Caco-2 (cell line): ENCODE measurements around the gene SP2. TPM values are rescaled to one million over a fixed set of nuclear protein-coding genes. Genes with fewer than 3 reads are reported as not detected.

Experiments
- BruUV-seq: library from RNA; stranded (reverse); fragments of 400-500 nt; replicated peaks from 2 replicates; lab custom pipeline; 2021; lab: Mats Ljungman, UMichigan
- CTCF ChIA-PET: fragments of 300-600 bp; sonication (Branson Sonifier 250); formaldehyde crosslinking; loops from one replicate; lab custom pipeline; 2022; ENCODE audit warnings: antibody characterized with exemption; lab: Charles Lee
- POLR2A ChIA-PET: fragments of 300-600 bp; sonication (Branson Sonifier 250); formaldehyde crosslinking; loops from one replicate; lab custom pipeline; 2022; ENCODE audit warnings: antibody characterized with exemption; lab: Charles Lee
- DNase-seq, 2 experiments: peaks; one replicate each; pipeline versions ENCODE4 v3.0.0 to v3.0.0-alpha.2; 2020 to 2022
- H3K27me3 ChIP-seq: replicated peaks from 2 replicates; pipeline ENCODE4 v1.6.0; 2011; ENCODE audit warnings: low read length; ENCODE audit not compliant: control insufficient read depth, insufficient read depth
- H3K36me3 ChIP-seq: 2 replicates; pipeline ENCODE4 v1.5.1; 2011; ENCODE audit warnings: low read length; ENCODE audit not compliant: control insufficient read depth, insufficient read depth
- H3K4me1 ChIP-seq: fragments of 250-450 bp; sonication (Bioruptor Pico); 2 replicates; pipeline ENCODE4 v1.5.1; 2020; ENCODE audit warnings: mild to moderate bottlenecking
- H3K4me3 ChIP-seq: 2 replicates; pipeline ENCODE4 v1.5.1; 2011; ENCODE audit warnings: low read depth, mild to moderate bottlenecking, control low read depth, low read length
- H3K9me3 ChIP-seq: fragments of 250-450 bp; sonication (Bioruptor Pico); 2 replicates; pipeline ENCODE4 v1.5.1; 2020; ENCODE audit warnings: mild to moderate bottlenecking, moderate library complexity
- H3K27ac Mint-ChIP-seq: one replicate; pipeline ENCODE4 v1.8.0; 2022; ENCODE audit warnings: mixed read lengths; ENCODE audit not compliant: unreplicated experiment
- H3K27me3 Mint-ChIP-seq: one replicate; pipeline ENCODE4 v1.8.0; 2022; ENCODE audit warnings: mixed read lengths; ENCODE audit not compliant: insufficient read depth, unreplicated experiment
- H3K36me3 Mint-ChIP-seq: one replicate; pipeline ENCODE4 v1.8.0; 2022; ENCODE audit warnings: mild to moderate bottlenecking, mixed read lengths; ENCODE audit not compliant: insufficient read depth, unreplicated experiment
- H3K4me1 Mint-ChIP-seq: one replicate; pipeline ENCODE4 v1.8.0; 2022; ENCODE audit warnings: low read depth, mixed read lengths; ENCODE audit not compliant: unreplicated experiment
- H3K4me3 Mint-ChIP-seq: one replicate; pipeline ENCODE4 v1.8.0; 2022; ENCODE audit warnings: mild to moderate bottlenecking, moderate library complexity, mixed read lengths; ENCODE audit not compliant: unreplicated experiment
- H3K9me3 Mint-ChIP-seq: one replicate; pipeline ENCODE4 v1.8.0; 2022; ENCODE audit warnings: mixed read lengths; ENCODE audit not compliant: unreplicated experiment
- CTCF ChIP-seq, 2 experiments: fragments of 200-600 bp in 1 of 2; IDR thresholded peaks; 1 replicate in 1 of 2; 2 replicates in 1 of 2; pipeline versions ENCODE4 v1.5.1 to v1.8.0; 2011 to 2022; ENCODE audit warnings: antibody characterized with exemption in 1 of 2, control low read depth in 1 of 2, inconsistent platforms in 1 of 2, low read depth in 1 of 2, low read length in 1 of 2, mild to moderate bottlenecking in 1 of 2, moderate library complexity in 1 of 2; ENCODE audit not compliant: insufficient read depth in 1 of 2, severe bottlenecking in 1 of 2, unreplicated experiment in 1 of 2
- intact Hi-C: fragments of 100-400 bp; cut with micrococcal nuclease; formaldehyde crosslinking; loops from one replicate; pipeline ENCODE4 v1.10.0; 2022; ENCODE audit not compliant: unreplicated experiment
- total RNA-seq: library from RNA; stranded (reverse); gene quantifications from 2 replicates; pipeline ENCODE4 v1.2.3, GENCODE V29; 2022

SP2 gene
- total RNA-seq, 1 experiment from 2014 or later = 25.2 TPM

DNA sequence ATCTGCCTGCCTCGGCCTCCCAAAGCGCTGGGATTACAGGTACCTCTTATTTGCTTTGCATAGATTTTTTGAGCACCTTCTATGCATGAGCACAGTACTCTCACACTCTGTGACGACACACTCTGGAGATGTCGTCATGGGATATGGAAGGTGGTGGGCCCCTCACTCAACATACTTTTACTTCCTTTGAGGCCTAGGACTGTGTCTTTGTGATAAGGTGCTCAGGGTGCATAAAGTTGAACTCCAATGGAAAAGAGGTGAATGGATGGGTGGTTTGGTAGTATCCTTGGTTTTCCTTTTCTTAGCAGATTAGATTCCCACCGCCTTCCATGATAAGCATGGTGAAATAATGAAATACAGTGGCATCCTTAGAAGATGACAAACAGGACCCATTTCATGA lies 68.8 kb downstream of the SP2 start:
- Mint-ChIP-seq H3K27ac (peak overlapping the region; percentile 73), H3K36me3 (peaks cover 11% of the 10 kb centered on the region), H3K27me3 (no peaks in the 10 kb centered on the region), H3K4me1 (peaks cover 48% of the 10 kb centered on the region), H3K4me3 (no peak overlapping the region), H3K9me3 (peaks cover 7% of the 10 kb centered on the region)
- intact Hi-C loops = no loop called here
- Histone ChIP-seq H3K9me3 (no peaks in the 10 kb centered on the region), H3K4me3 (no peak overlapping the region), H3K27me3 (no peaks in the 10 kb centered on the region), H3K4me1 (peaks cover 72% of the 10 kb centered on the region), H3K36me3 (no peaks in the 10 kb centered on the region)
- BruUV-seq = no TSS peak
- no peak for TF ChIP-seq CTCF (IDR thresholded peaks at IDR 0.05; ENCODE audit: insufficient read depth in 1 of 2, low read depth in 1 of 2, low read length in 1 of 2, severe bottlenecking in 1 of 2, unreplicated experiment in 1 of 2)
- ChIA-PET POLR2A (no interaction called here), CTCF (interaction anchor here (1.6 to 6.8 kb wide), 4 partner anchors 8 to 61 kb away, joined by 4 to 172 read pairs (median 8); partner anchors contain the start of gene PRR15L)
- no peak for DNase-seq

GRCh38 chr17:47966079-47966519 lies 70.1 kb downstream of the SP2 start:
- Mint-ChIP-seq H3K36me3 (peaks cover 23% of the 10 kb centered on the region), H3K27ac (peak overlapping the region; percentile 73), H3K27me3 (no peaks in the 10 kb centered on the region), H3K9me3 (peaks cover 7% of the 10 kb centered on the region), H3K4me3 (peak overlapping the region; percentile 31), H3K4me1 (peaks cover 52% of the 10 kb centered on the region)
- no peak overlapping the region for H3K4me3 ChIP-seq
- peak; percentile 92 to 96 for DNase-seq
- no peaks in the 10 kb centered on the region for H3K36me3 ChIP-seq
- TF ChIP-seq CTCF (IDR thresholded peaks at IDR 0.05; ENCODE audit: insufficient read depth in 1 of 2, low read depth in 1 of 2, low read length in 1 of 2, severe bottlenecking in 1 of 2, unreplicated experiment in 1 of 2) = no peak
- ChIA-PET POLR2A (interaction anchor here (0.6 to 1.3 kb wide), 7 partner anchors 9 to 142 kb away, joined by 3 to 10 read pairs (median 4); partner anchors contain the start of genes PNPO, PRR15L and SP2), CTCF (interaction anchor here (0.9 to 6.8 kb wide), 9 partner anchors 9 to 125 kb away, joined by 3 to 172 read pairs (median 5); partner anchors contain the start of genes PNPO, PRR15L and SCRN2)
- no peaks in the 10 kb centered on the region for H3K27me3 ChIP-seq
- no peaks in the 10 kb centered on the region for H3K9me3 ChIP-seq
- intact Hi-C loops = loop anchor here (1.0 kb wide), 3 partner anchors 9 to 123 kb away; partner anchors contain the start of gene PRR15L
- peaks cover 67% of the 10 kb centered on the region for H3K4me1 ChIP-seq
- BruUV-seq = no TSS peak

DNA sequence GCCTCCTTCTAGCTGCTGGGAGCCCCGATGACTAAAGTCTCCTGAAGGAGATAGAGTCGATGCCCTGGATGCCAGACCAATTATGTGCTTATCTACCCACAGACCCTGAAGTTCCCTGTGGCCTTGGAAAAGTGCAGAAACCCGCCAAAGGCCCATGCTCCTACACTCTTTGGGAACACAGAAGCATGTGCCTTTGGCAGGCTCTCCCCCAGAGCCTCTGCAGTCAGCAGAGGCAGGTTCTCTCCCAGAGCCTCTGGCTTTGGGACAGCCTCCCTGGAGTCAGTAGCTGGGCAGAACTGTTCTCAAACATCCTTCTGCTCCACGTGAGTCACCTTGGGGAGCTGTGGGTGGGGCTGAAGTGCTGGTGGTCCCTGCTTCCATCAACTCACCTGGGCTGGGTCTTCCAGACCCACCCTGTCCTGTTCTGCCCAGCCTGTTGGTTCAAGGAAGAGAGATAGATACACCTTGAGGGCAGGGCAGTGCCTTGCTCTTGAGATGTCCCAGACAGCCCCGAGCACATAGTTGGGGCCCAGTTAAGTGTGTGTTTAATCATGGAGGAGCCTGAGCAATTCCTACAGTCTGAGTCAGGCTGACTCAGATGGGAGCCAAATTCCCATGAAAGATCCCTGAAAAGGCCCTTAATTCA lies 71.7 kb downstream of the SP2 start:
- peaks cover 43% of the 10 kb centered on the region for H3K4me1 Mint-ChIP-seq
- peaks cover 59% of the 10 kb centered on the region for H3K4me1 ChIP-seq
- no peaks in the 10 kb centered on the region for H3K36me3 ChIP-seq
- no peaks in the 10 kb centered on the region for H3K27me3 Mint-ChIP-seq
- no peak overlapping the region for H3K4me3 Mint-ChIP-seq
- H3K9me3 Mint-ChIP-seq = no peaks in the 10 kb centered on the region
- no peaks in the 10 kb centered on the region for H3K9me3 ChIP-seq
- H3K4me3 ChIP-seq = no peak overlapping the region
- H3K36me3 Mint-ChIP-seq = peaks cover 19% of the 10 kb centered on the region
- CTCF ChIA-PET = interaction anchor here (4.6 to 7.0 kb wide), 3 partner anchors 9 to 24 kb away, joined by 157 to 219 read pairs (median 172); partner anchors contain the start of genes PNPO and PRR15L
- H3K27ac Mint-ChIP-seq = peak overlapping the region; percentile 53
- POLR2A ChIA-PET = no interaction called here
- intact Hi-C loops = no loop called here
- no peaks in the 10 kb centered on the region for H3K27me3 ChIP-seq
- DNase-seq = peak in 1 of 2 experiments; percentile 71
- TF ChIP-seq CTCF (IDR thresholded peaks at IDR 0.05; ENCODE audit: insufficient read depth in 1 of 2, low read depth in 1 of 2, low read length in 1 of 2, severe bottlenecking in 1 of 2, unreplicated experiment in 1 of 2) = no peak
- BruUV-seq = no TSS peak
